ENCODE measurements around the gene BOD1L1. TPM values are rescaled to one million over a fixed set of nuclear protein-coding genes. Genes with fewer than 3 reads are reported as not detected.

The BOD1L1 gene
- total and polyA plus RNA-seq, 2 of the 8 experiments (the other 6 are each of a cell fraction or from before 2014, with no cell fraction given), result 6.8 to 39.3 TPM

DNA sequence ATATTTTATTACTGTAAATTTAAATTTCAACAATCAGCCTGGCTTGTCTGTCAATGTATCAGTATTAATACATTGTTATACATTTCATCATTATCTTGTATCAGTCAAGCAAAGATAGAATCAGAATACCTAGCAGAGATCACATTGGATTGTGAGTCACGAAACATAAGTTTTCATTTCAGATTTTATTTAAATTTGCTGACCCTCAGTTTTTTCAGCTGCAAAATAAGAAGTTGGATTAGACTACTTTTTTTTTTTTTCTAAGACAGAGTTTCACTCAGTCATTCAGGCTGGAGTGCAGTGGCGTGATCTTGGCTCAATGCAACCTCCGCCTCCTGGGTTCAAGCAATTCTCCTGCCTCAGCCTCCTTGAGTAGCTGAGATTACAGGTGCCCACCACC, 49.9 kb downstream of the BOD1L1 start:
- Histone ChIP-seq H2AK5ac (ENCODE audit: low read depth, low read length) (no peak overlapping the region), H3K23ac (ENCODE audit: insufficient read length) (no peak overlapping the region), H3K4me1 (replicated peaks in 1 of 4; ENCODE audit: control insufficient read depth in 3 of 4, insufficient read depth in 4 of 4, low read length in 3 of 4) (no peaks in the 10 kb centered on the region), H3K56ac (replicated peaks; ENCODE audit: insufficient read length, low read depth, low read length) (no peak overlapping the region), H2BK20ac (ENCODE audit: low read length) (no peak overlapping the region), H2BK15ac (ENCODE audit: low read length) (no peak overlapping the region), H4K5ac (ENCODE audit: insufficient read length, low read depth, low read length) (no peak overlapping the region), H3K27me3 (replicated peaks in 1 of 4; ENCODE audit: control insufficient read depth in 3 of 4, extremely low read depth in 1 of 4, insufficient read depth in 3 of 4, low read length in 3 of 4) (peaks cover 0 to 1% (median 0%) of the 10 kb centered on the region in 4 experiments; a peak in 1 of 7 replicates), H2AFZ (ENCODE audit: low read length) (no peak overlapping the region), H3K9ac (replicated peaks in 1 of 4; ENCODE audit: extremely low read depth in 1 of 4, low read depth in 3 of 4, low read length in 3 of 4) (no peak overlapping the region), H3K18ac (ENCODE audit: extremely low read depth, low read length) (no peak overlapping the region), H3K14ac (ENCODE audit: insufficient read length) (no peak overlapping the region), H2BK5ac (ENCODE audit: low read depth, low read length) (no peak overlapping the region), H3K9me3 (ENCODE audit: insufficient read depth in 2 of 2, low read depth in 1 of 2, low read length in 1 of 2) (no peaks in the 10 kb centered on the region), H4K91ac (replicated peaks; ENCODE audit: insufficient read length, low read length) (no peak overlapping the region), H3K79me2 (ENCODE audit: control insufficient read depth in 1 of 2, insufficient read depth in 2 of 2, low read length in 2 of 2) (no peaks in the 10 kb centered on the region), H3K79me1 (ENCODE audit: low read depth, low read length) (no peaks in the 10 kb centered on the region), H4K20me1 (replicated peaks in 1 of 2; ENCODE audit: control insufficient read depth in 1 of 2, insufficient read depth in 2 of 2, low read length in 2 of 2) (no peaks in the 10 kb centered on the region), H3K4me3 (ENCODE audit: extremely low read depth in 1 of 4, insufficient read depth in 2 of 4, low read depth in 3 of 4, low read length in 4 of 4) (no peak overlapping the region), H3K27ac (ENCODE audit: low read depth, low read length) (no peak overlapping the region), H4K8ac (ENCODE audit: extremely low read depth, insufficient read depth, low read length) (no peak overlapping the region), H3K4me2 (ENCODE audit: insufficient read depth in 1 of 2, low read depth in 2 of 2, low read length in 2 of 2) (no peak overlapping the region), H3K23me2 (ENCODE audit: low read depth, low read length) (no peaks in the 10 kb centered on the region), H2BK120ac (replicated peaks; ENCODE audit: low read depth, low read length) (no peak overlapping the region), H2BK12ac (ENCODE audit: low read depth, low read length) (no peak overlapping the region), H3K4ac (replicated peaks; ENCODE audit: insufficient read length, low read depth, low read length) (no peak overlapping the region), H3K36me3 (ENCODE audit: control insufficient read depth in 2 of 4, insufficient read depth in 4 of 4, low read length in 3 of 4) (peaks cover 2 to 46% (median 36%) of the 10 kb centered on the region in 4 experiments; a peak in 7 of 8 replicates)
- DNase-seq (ENCODE audit: low read depth in 1 of 2, low spot score in 2 of 2) (no peak), FAIRE-seq (no peak)
- 98% methylated on average over 3 of the region's 3 CpGs; no CpG with 5 or more reads in 1 of the 2 experiments for whole genome bisulfite sequencing, 2 experiments (ENCODE audit: extremely low coverage in 1 of 2, insufficient coverage in 1 of 2, insufficient read length in 1 of 2, insufficient replicate concordance in 2 of 2, low coverage in 1 of 2, low lambda C conversion rate in 2 of 2, missing lambda C conversion rate in 1 of 2)
- CTCF ChIA-PET (ENCODE audit: partially characterized antibody), result no interaction called here
- POLR2A ChIA-PET (ENCODE audit: partially characterized antibody), result no interaction called here
- TF ChIP-seq, protein P1, sequence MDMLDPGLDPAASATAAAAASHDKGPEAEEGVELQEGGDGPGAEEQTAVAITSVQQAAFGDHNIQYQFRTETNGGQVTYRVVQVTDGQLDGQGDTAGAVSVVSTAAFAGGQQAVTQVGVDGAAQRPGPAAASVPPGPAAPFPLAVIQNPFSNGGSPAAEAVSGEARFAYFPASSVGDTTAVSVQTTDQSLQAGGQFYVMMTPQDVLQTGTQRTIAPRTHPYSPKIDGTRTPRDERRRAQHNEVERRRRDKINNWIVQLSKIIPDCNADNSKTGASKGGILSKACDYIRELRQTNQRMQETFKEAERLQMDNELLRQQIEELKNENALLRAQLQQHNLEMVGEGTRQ (IDR thresholded peaks at IDR 0.05; ENCODE audit: low read length), result no peak
- no peak for TF ChIP-seq NANOG (IDR thresholded peaks at IDR 0.05; ENCODE audit: insufficient read depth, low read depth, low read length, poor library complexity, severe bottlenecking)
- TF ChIP-seq EGR1 (IDR thresholded peaks at IDR 0.05; ENCODE audit: borderline replicate concordance, low read depth, low read length), result no peak
- no peak for TF ChIP-seq SRF (IDR thresholded peaks at IDR 0.05; ENCODE audit: low read depth, low read length)
- TF ChIP-seq GTF2F1 (IDR thresholded peaks at IDR 0.05; ENCODE audit: borderline replicate concordance, low read depth, low read length), result no peak
- TF ChIP-seq PHF8 (conservative IDR thresholded peaks at IDR 0.05; ENCODE audit: low read depth, low read length), result no peak
- no peak for TF ChIP-seq SUZ12 (IDR thresholded peaks at IDR 0.05; ENCODE audit: low read length)

All from H1 (cell line).